ENCODE measurements around the gene EHF.

The EHF gene

GRCh38 chr11:34656062-34656720, 35.3 kb downstream of the EHF start:
- peaks cover 25% of the 10 kb centered on the region for H3K4me1 ChIP-seq (ENCODE audit: control insufficient read depth, low read length)
- no peaks in the 10 kb centered on the region for H3K36me3 ChIP-seq (ENCODE audit: control insufficient read depth, low read length)
- H3K4me2 ChIP-seq (ENCODE audit: low read length), result no peak overlapping the region
- H3F3A ChIP-seq (ENCODE audit: control insufficient read depth, insufficient read depth), result no peaks in the 10 kb centered on the region
- H3K27ac ChIP-seq (ENCODE audit: low read depth, low read length), result no peak overlapping the region
- no peaks in the 10 kb centered on the region for H3K9me3 ChIP-seq (ENCODE audit: control insufficient read depth, insufficient read depth, low read length)
- no peaks in the 10 kb centered on the region for H3K79me2 ChIP-seq (ENCODE audit: control insufficient read depth, low read length)
- no peak for TF ChIP-seq EZH2phosphoT487 (IDR thresholded peaks at IDR 0.05; ENCODE audit: borderline replicate concordance, low read length)
- TF ChIP-seq CTCF (IDR thresholded peaks at IDR 0.05; ENCODE audit: low read depth, low read length, poor library complexity, severe bottlenecking), result no peak
- no peaks in the 10 kb centered on the region; the same call in 1 of the 2 replicates for H3K27me3 ChIP-seq (ENCODE audit: control insufficient read depth, low read length)
- no peaks in the 10 kb centered on the region for H3K9me2 ChIP-seq (replicated peaks; ENCODE audit: control insufficient read depth, low read length)
- H3K4me3 ChIP-seq (ENCODE audit: low read length), result no peak overlapping the region
- no peaks in the 10 kb centered on the region for H4K20me1 ChIP-seq (ENCODE audit: control insufficient read depth, insufficient read depth, low read depth, low read length)

GRCh38 chr11:34658071-34659015, 37.5 kb downstream of the EHF start:
- peaks cover 12% of the 10 kb centered on the region for H3K4me1 ChIP-seq (ENCODE audit: control insufficient read depth, low read length)
- H3K4me3 ChIP-seq (ENCODE audit: low read length), result no peak overlapping the region
- no peak for TF ChIP-seq CTCF (IDR thresholded peaks at IDR 0.05; ENCODE audit: low read depth, low read length, poor library complexity, severe bottlenecking)
- no peak for TF ChIP-seq EZH2phosphoT487 (IDR thresholded peaks at IDR 0.05; ENCODE audit: borderline replicate concordance, low read length)
- no peaks in the 10 kb centered on the region for H3K9me2 ChIP-seq (replicated peaks; ENCODE audit: control insufficient read depth, low read length)
- H4K20me1 ChIP-seq (ENCODE audit: control insufficient read depth, insufficient read depth, low read depth, low read length), result no peaks in the 10 kb centered on the region
- H3K27me3 ChIP-seq (ENCODE audit: control insufficient read depth, low read length), result peaks cover under 1% of the 10 kb centered on the region; the same call in 1 of the 2 replicates
- H3K9me3 ChIP-seq (ENCODE audit: control insufficient read depth, insufficient read depth, low read length), result no peaks in the 10 kb centered on the region
- no peaks in the 10 kb centered on the region for H3K36me3 ChIP-seq (ENCODE audit: control insufficient read depth, low read length)
- no peaks in the 10 kb centered on the region for H3F3A ChIP-seq (ENCODE audit: control insufficient read depth, insufficient read depth)
- no peak overlapping the region for H3K4me2 ChIP-seq (ENCODE audit: low read length)
- no peak overlapping the region for H3K27ac ChIP-seq (ENCODE audit: low read depth, low read length)
- H3K79me2 ChIP-seq (ENCODE audit: control insufficient read depth, low read length), result no peaks in the 10 kb centered on the region

DNA sequence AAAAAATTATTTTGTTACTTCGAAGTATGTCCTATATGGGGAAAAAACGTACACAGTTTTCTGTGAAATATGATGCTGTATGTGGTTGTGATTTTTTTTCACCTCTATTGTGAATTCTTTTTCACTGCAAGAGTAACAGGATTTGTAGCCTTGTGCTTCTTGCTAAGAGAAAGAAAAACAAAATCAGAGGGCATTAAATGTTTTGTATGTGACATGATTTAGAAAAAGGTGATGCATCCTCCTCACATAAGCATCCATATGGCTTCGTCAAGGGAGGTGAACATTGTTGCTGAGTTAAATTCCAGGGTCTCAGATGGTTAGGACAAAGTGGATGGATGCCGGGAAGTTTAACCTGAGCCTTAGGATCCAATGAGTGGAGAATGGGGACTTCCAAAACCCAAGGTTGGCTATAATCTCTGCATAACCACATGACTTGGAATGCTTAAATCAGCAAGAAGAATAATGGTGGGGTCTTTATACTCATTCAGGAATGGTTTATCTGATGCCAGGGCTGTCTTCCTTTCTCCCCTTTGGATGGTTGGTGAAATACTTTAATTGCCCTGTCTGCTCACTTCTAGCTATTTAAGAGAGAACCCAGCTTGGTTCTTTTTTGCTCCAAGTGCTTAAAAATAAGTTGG, 38.3 kb downstream of the EHF start:
- Histone ChIP-seq H3K9me2 (replicated peaks; ENCODE audit: control insufficient read depth, low read length) (no peaks in the 10 kb centered on the region), H3K4me2 (ENCODE audit: low read length) (no peak overlapping the region), H3F3A (ENCODE audit: control insufficient read depth, insufficient read depth) (no peaks in the 10 kb centered on the region), H3K4me1 (ENCODE audit: control insufficient read depth, low read length) (peaks cover 4% of the 10 kb centered on the region), H3K36me3 (ENCODE audit: control insufficient read depth, low read length) (no peaks in the 10 kb centered on the region), H3K79me2 (ENCODE audit: control insufficient read depth, low read length) (no peaks in the 10 kb centered on the region), H4K20me1 (ENCODE audit: control insufficient read depth, insufficient read depth, low read depth, low read length) (no peaks in the 10 kb centered on the region), H3K4me3 (ENCODE audit: low read length) (no peak overlapping the region), H3K9me3 (ENCODE audit: control insufficient read depth, insufficient read depth, low read length) (no peaks in the 10 kb centered on the region), H3K27ac (ENCODE audit: low read depth, low read length) (no peak overlapping the region), H3K27me3 (ENCODE audit: control insufficient read depth, low read length) (peaks cover 2% of the 10 kb centered on the region; the same call in 1 of the 2 replicates)
- TF ChIP-seq CTCF (IDR thresholded peaks at IDR 0.05; ENCODE audit: low read depth, low read length, poor library complexity, severe bottlenecking), result no peak
- no peak for TF ChIP-seq EZH2phosphoT487 (IDR thresholded peaks at IDR 0.05; ENCODE audit: borderline replicate concordance, low read length)

Data from DOHH2 (cell line).